Measurements from ENCODE around the gene PTPN18.

Gene PTPN18

GRCh38 chr2:130346041-130346740 is 9.7 kb upstream of the PTPN18 start:
- no peak for DNase-seq (ENCODE audit: extremely low read depth, insufficient read length)
- Histone ChIP-seq H3K4me3 (replicated peaks; ENCODE audit: low read depth, low read length) (no peak overlapping the region), H3K36me3 (ENCODE audit: control insufficient read depth, insufficient read depth, low read length) (peaks cover 21% of the 10 kb centered on the region), H3K27me3 (replicated peaks; ENCODE audit: control insufficient read depth, insufficient read depth, low read length) (no peaks in the 10 kb centered on the region)
- TF ChIP-seq, protein P1, sequence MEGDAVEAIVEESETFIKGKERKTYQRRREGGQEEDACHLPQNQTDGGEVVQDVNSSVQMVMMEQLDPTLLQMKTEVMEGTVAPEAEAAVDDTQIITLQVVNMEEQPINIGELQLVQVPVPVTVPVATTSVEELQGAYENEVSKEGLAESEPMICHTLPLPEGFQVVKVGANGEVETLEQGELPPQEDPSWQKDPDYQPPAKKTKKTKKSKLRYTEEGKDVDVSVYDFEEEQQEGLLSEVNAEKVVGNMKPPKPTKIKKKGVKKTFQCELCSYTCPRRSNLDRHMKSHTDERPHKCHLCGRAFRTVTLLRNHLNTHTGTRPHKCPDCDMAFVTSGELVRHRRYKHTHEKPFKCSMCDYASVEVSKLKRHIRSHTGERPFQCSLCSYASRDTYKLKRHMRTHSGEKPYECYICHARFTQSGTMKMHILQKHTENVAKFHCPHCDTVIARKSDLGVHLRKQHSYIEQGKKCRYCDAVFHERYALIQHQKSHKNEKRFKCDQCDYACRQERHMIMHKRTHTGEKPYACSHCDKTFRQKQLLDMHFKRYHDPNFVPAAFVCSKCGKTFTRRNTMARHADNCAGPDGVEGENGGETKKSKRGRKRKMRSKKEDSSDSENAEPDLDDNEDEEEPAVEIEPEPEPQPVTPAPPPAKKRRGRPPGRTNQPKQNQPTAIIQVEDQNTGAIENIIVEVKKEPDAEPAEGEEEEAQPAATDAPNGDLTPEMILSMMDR (IDR thresholded peaks at IDR 0.05; ENCODE audit: insufficient read depth, low read length, poor library complexity, severe bottlenecking): no peak

- TF ChIP-seq, protein P1 (IDR thresholded peaks at IDR 0.05; ENCODE audit: insufficient read depth, low read length, poor library complexity, severe bottlenecking): no peak
- no peak for DNase-seq (ENCODE audit: extremely low read depth, insufficient read length)
- H3K36me3 ChIP-seq (ENCODE audit: control insufficient read depth, insufficient read depth, low read length): peaks cover 21% of the 10 kb centered on the region
- no peak overlapping the region for H3K4me3 ChIP-seq (replicated peaks; ENCODE audit: low read depth, low read length)
- H3K27me3 ChIP-seq (replicated peaks; ENCODE audit: control insufficient read depth, insufficient read depth, low read length): no peaks in the 10 kb centered on the region
Observed at GRCh38 chr2:130346741-130347066, 9.2 kb upstream of the PTPN18 start.

GRCh38 chr2:130347220-130347925 is 8.5 kb upstream of the PTPN18 start:
- Histone ChIP-seq H3K27me3 (replicated peaks; ENCODE audit: control insufficient read depth, insufficient read depth, low read length) (no peaks in the 10 kb centered on the region), H3K4me3 (replicated peaks; ENCODE audit: low read depth, low read length) (no peak overlapping the region), H3K36me3 (ENCODE audit: control insufficient read depth, insufficient read depth, low read length) (peaks cover 21% of the 10 kb centered on the region)
- TF ChIP-seq, protein P1 (IDR thresholded peaks at IDR 0.05; ENCODE audit: insufficient read depth, low read length, poor library complexity, severe bottlenecking): no peak
- no peak for DNase-seq (ENCODE audit: extremely low read depth, insufficient read length)

DNA sequence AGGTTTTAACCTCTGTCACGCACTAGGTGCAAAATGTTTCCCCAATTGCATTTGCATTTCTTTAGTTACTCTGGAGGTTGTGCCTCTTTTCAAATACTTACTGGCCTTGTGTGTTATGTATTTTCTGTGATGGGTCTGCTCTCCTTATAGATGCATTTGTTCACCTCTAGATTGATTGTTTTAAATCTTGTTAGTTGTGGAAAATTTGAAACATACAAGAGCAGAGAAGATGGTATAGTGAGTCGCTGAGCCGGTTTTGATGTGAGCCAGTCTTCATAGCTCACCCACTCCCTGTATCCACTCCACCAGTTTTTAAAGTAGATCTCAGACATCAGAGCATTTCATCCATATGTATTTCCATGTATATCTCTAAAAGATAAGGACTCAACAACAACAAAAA is 6.7 kb upstream of the PTPN18 start:
- Histone ChIP-seq H3K27me3 (replicated peaks; ENCODE audit: control insufficient read depth, insufficient read depth, low read length) (no peaks in the 10 kb centered on the region), H3K36me3 (ENCODE audit: control insufficient read depth, insufficient read depth, low read length) (peaks cover 21% of the 10 kb centered on the region), H3K4me3 (replicated peaks; ENCODE audit: low read depth, low read length) (no peak overlapping the region)
- DNase-seq (ENCODE audit: extremely low read depth, insufficient read length): no peak
- TF ChIP-seq, protein P1 (IDR thresholded peaks at IDR 0.05; ENCODE audit: insufficient read depth, low read length, poor library complexity, severe bottlenecking): no peak

DNA sequence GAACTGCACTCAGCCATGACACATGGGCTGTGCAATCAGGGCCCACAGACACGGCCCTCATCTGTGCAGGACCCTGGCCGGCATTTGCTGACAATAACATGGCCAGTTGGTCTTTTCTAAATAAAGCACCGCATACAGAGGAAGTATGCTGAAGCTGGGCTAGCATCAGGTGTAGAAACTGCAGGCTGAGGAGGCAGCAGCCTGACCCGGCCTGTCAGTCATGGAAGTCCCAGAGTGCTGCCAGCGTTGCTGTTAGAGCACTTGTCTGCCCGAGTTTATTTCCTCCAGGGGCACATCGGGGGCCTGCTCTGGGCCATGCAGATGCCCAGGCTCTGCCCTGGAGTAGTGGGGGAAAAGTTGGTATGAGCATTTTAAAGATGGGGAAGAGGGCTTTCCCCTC is 4.1 kb upstream of the PTPN18 start:
- TF ChIP-seq, protein P1 (IDR thresholded peaks at IDR 0.05; ENCODE audit: insufficient read depth, low read length, poor library complexity, severe bottlenecking): no peak
- no peak for DNase-seq (ENCODE audit: extremely low read depth, insufficient read length)
- H3K36me3 ChIP-seq (ENCODE audit: control insufficient read depth, insufficient read depth, low read length): peaks cover under 1% of the 10 kb centered on the region
- no peak overlapping the region for H3K4me3 ChIP-seq (replicated peaks; ENCODE audit: low read depth, low read length)
- H3K27me3 ChIP-seq (replicated peaks; ENCODE audit: control insufficient read depth, insufficient read depth, low read length): no peaks in the 10 kb centered on the region
